Activated T-helper 17 cell treated with anti-CD3 and anti-CD28 coated beads, Interleukin-2, amount 50 U/mL, for 72 hours (primary cell): Measurements from ENCODE around the gene MLH1. TPM values are rescaled to one million over a fixed set of nuclear protein-coding genes. Genes with fewer than 3 reads are reported as not detected.
"Not testable (repeated sequence)": the region's sequence is repeated elsewhere in the genome, so short reads cannot be mapped to it uniquely, and the experiment has no call there.

ENCODE experiments used
- ATAC-seq: fragments of 150-1000 bp; cut with Tn5 transposase; replicated peaks from 2 replicates; pipeline ENCODE4 v1.10.0; 2021; ENCODE audit warnings: mild to moderate bottlenecking, moderate library complexity
- H3K27ac Mint-ChIP-seq: one replicate; pipeline ENCODE4 v1.8.0; 2022; ENCODE audit warnings: mixed read lengths
- H3K27me3 Mint-ChIP-seq: one replicate; pipeline ENCODE4 v1.8.0; 2022; ENCODE audit warnings: mixed read lengths
- H3K36me3 Mint-ChIP-seq: one replicate; pipeline ENCODE4 v1.8.0; 2022; ENCODE audit warnings: low read depth, mild to moderate bottlenecking, mixed read lengths
- H3K4me1 Mint-ChIP-seq: one replicate; pipeline ENCODE4 v1.8.0; 2022; ENCODE audit warnings: mixed read lengths
- H3K4me3 Mint-ChIP-seq: one replicate; pipeline ENCODE4 v1.8.0; 2022; ENCODE audit warnings: mild to moderate bottlenecking, mixed read lengths
- H3K9me3 Mint-ChIP-seq: one replicate; pipeline ENCODE4 v1.8.0; 2022; ENCODE audit warnings: mixed read lengths
- total RNA-seq, 2 donors: library from RNA; stranded (reverse); gene quantifications; one replicate each; pipeline ENCODE4 v1.2.3, GENCODE V29; 2022

MLH1 gene
- 10 to 100 TPM; 47.5 to 62.2 TPM for total RNA-seq

DNA sequence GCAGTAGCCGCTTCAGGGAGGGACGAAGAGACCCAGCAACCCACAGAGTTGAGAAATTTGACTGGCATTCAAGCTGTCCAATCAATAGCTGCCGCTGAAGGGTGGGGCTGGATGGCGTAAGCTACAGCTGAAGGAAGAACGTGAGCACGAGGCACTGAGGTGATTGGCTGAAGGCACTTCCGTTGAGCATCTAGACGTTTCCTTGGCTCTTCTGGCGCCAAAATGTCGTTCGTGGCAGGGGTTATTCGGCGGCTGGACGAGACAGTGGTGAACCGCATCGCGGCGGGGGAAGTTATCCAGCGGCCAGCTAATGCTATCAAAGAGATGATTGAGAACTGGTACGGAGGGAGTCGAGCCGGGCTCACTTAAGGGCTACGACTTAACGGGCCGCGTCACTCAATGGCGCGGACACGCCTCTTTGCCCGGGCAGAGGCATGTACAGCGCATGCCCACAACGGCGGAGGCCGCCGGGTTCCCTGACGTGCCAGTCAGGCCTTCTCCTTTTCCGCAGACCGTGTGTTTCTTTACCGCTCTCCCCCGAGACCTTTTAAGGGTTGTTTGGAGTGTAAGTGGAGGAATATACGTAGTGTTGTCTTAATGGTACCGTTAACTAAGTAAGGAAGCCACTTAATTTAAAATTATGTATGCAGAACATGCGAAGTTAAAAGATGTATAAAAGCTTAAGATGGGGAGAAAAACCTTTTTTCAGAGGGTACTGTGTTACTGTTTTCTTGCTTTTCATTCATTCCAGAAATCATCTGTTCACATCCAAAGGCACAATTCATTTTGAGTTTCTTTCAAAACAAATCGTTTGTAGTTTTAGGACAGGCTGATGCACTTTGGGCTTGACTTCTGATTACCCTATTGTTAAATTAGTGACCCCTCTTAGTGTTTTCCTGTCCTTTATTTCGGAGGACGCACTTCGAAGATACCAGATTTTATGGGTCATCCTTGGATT, at the start of gene MLH1:
Gene MLH1, plus strand, starts transcription at position 193 of the 958 bp plus-strand sequence. Its CDS starts 30 bp downstream, at position 223.
- H3K4me3 Mint-ChIP-seq = no peak within 1 kb of the TSS
- no peak within 1 kb of the TSS for H3K27ac Mint-ChIP-seq
- no peaks in the 10 kb centered on the region for H3K36me3 Mint-ChIP-seq
- no peaks in the 10 kb centered on the region for H3K27me3 Mint-ChIP-seq
- H3K9me3 Mint-ChIP-seq = no peaks in the 10 kb centered on the region
- H3K4me1 Mint-ChIP-seq = peaks cover 27% of the 10 kb centered on the region
- peak; percentile 90 for ATAC-seq

DNA sequence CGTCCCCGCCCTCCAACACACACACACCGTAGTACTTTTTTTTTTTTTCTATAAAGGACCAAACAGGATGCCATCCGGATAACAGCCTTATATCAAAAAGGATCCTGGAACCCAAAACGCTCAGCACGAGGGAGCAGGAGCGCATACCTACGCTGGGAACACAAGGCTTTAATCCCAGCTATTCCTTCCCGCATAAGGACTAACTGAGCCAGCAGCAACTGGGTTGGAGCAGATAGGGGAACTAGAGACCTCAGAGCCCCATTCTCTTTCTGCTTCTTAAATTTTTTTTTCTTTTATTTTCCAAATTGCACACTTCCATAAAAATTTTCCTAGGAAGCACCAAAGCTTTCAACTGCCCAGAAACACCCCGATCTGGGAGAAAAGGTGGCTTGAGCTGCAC, 49.7 kb upstream of the MLH1 start:
- no peak for ATAC-seq
- H3K27ac Mint-ChIP-seq = no peak overlapping the region
- peaks cover 4% of the 10 kb centered on the region for H3K9me3 Mint-ChIP-seq

DNA sequence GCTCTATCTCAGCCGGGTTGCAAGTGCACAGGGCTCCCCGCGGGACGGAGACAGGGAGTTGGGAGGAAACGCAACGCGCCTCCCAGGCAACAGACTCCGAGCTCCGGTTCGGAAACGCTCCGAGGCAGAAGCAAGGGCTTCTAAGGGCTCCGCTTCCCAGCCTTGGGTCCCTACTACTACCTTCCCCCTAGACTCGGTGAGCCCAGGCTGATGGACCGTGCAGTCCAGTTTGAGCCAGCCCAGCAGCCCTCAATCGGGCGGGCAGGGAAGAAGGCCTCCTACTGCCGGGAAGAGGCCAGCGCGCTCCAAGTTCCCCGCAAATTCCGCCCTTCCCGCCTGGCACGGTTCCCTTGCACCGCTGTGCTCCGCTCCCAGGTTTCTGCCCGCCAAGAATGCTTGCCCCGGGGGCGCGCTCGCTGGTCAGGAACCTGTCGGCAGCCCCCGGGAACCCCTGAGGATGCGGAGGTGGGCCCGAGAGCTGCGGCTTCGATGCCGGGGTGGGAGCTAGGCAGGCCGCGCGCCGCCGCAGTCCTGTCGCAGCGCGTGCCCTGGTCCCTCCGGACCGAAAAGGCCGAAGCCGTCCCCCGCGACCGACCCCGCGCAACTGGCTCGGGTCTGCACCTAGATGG, 49.2 kb upstream of the MLH1 start:
- Mint-ChIP-seq H3K27ac (no peak overlapping the region), H3K4me1 (no peaks in the 10 kb centered on the region), H3K4me3 (peak overlapping the region; percentile 75), H3K27me3 (no peaks in the 10 kb centered on the region), H3K9me3 (peaks cover 10% of the 10 kb centered on the region), H3K36me3 (no peaks in the 10 kb centered on the region)
- ATAC-seq = peak; percentile 64

More for the DNA sequence above, 49.7 kb upstream of the MLH1 start:
- peak overlapping the region; percentile 75 for H3K4me3 Mint-ChIP-seq
- no peaks in the 10 kb centered on the region for H3K36me3 Mint-ChIP-seq
- no peaks in the 10 kb centered on the region for H3K4me1 Mint-ChIP-seq
- H3K27me3 Mint-ChIP-seq = no peaks in the 10 kb centered on the region

DNA sequence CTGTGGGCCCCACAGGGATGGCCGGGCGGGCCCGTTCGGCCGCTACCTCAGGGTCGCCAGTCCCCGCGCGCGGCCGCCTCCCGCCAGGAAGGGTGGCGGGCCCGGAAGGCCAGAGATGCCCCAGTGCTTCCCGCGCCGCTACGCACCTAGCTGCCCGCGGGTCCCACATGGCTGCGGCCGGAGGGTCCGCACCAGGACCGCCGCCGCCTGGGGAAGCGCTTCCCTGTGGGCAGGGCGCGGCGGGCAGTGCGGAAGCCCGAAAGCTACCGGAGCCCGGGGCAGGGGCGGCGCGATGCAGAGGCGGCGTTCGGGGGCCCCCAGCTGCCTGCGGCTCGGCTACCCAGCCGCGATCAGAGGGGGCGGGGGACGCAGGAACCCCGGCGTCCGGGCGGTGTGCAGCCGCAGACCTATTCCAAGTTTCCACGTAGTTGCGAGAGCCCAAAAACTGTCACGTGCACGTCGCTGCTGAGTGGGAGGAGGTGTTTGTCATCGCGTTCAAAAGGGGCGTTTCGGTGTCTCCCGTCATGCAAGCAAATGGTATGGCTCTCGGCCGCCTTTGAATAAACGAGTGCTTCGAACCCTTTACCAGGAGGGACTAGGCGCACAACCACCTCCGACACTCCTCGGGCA, 48.6 kb upstream of the MLH1 start, which contains the start of gene TRANK1:
Gene TRANK1, minus strand, starts transcription at position 414 of the 630 bp plus-strand sequence. Its CDS starts 245 bp downstream, at position 169.
- peak; percentile 82 for ATAC-seq
- H3K27ac Mint-ChIP-seq = no peak within 1 kb of the TSS
- H3K4me3 Mint-ChIP-seq = peak within 1 kb of the TSS; percentile 75
- no peaks in the 10 kb centered on the region for H3K4me1 Mint-ChIP-seq
- H3K9me3 Mint-ChIP-seq = peaks cover 13% of the 10 kb centered on the region
- no peaks in the 10 kb centered on the region for H3K27me3 Mint-ChIP-seq
- no peaks in the 10 kb centered on the region for H3K36me3 Mint-ChIP-seq

DNA sequence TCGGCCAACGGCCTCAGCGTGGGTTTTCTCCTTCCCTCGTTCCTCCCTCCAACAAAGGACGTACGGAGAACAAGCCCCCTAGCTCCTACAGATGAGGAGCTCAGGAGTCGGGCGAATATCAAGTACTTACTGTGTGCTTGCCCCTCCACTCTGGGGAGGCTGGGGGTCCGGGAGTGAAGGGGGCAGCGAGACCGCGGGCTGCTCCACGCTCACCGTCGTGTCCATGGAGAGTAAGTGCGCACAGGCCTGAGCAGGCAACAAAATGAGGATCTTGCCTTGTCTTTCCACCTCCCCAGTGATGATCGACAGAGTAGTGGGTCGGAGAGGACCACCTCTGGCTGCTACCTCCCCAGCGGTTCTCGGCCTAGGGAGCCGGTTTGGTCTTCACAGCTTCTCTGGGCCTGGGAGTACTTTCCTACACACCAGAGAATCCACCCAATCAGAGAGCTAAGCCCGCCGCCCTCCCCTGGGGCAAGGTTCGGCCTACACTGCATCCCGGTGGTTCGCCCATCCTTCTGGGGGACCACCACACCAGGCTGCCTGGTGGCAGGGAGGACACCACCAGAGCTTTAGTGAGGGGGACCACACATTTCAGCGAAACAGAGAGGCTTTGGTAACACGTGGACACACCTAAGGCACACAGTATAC, 47.9 kb upstream of the MLH1 start:
- peak overlapping the region; percentile 70 for H3K4me3 Mint-ChIP-seq
- no peak overlapping the region for H3K27ac Mint-ChIP-seq
- no peaks in the 10 kb centered on the region for H3K4me1 Mint-ChIP-seq
- ATAC-seq = no peak
- no peaks in the 10 kb centered on the region for H3K36me3 Mint-ChIP-seq
- peaks cover 13% of the 10 kb centered on the region for H3K9me3 Mint-ChIP-seq
- no peaks in the 10 kb centered on the region for H3K27me3 Mint-ChIP-seq

DNA sequence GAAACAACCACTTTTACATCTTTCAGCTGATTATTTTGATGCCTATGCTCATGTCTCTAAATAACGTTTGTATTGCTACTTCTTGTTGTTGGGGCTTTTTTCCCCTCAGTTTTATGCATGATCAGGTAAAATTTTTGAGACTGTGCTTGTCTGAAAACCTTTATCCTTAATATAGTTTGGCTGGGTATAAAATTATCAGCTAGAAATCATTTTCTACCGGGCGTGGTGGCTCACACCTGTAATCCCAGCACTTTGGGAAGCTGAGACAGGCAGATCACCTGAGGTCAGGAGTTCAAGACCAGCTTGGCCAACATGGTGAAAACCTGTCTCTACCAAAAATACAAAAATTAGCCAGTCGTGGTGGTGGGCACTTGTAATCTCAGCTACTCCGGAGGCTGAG, 45.5 kb upstream of the MLH1 start:
- H3K4me3 Mint-ChIP-seq, H3K36me3 Mint-ChIP-seq, H3K27ac Mint-ChIP-seq, ATAC-seq, H3K27me3 Mint-ChIP-seq, H3K4me1 Mint-ChIP-seq: not testable (repeated sequence)
- H3K9me3 Mint-ChIP-seq = peaks cover 13% of the 10 kb centered on the region

DNA sequence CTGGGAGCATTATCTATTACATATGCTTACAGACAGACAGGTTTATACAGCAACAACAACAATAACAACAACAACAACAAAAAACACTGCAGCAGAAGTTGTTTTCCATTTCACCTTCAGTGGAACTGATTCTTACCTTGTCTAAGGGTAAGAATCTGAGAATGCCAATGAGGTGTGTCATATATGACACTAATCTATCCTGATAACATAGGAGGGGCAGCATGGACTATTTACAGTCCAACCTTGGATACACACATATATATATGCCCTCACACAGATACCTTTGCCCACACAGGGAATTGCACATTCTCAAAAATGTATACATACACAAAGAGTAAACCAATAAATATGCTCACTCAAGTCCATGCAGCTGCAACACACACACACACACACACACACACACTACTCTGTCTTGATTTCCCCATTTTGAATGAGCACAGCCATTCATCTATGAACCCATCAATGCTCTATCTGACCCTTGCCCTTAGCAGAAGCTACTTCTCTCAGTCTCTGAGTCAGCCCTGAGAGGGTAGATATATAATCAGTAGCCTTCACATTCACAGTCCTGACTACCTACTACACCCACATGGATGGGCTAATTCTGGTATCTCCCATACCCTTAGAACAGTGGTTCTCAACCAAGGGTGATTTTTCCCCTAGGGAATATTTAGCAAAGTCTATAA, 38.7 kb upstream of the MLH1 start:
- Mint-ChIP-seq H3K4me3 (no peak overlapping the region), H3K4me1 (peaks cover 9% of the 10 kb centered on the region), H3K27me3 (no peaks in the 10 kb centered on the region), H3K36me3 (no peaks in the 10 kb centered on the region), H3K27ac (no peak overlapping the region), H3K9me3 (no peaks in the 10 kb centered on the region)
- no peak for ATAC-seq

DNA sequence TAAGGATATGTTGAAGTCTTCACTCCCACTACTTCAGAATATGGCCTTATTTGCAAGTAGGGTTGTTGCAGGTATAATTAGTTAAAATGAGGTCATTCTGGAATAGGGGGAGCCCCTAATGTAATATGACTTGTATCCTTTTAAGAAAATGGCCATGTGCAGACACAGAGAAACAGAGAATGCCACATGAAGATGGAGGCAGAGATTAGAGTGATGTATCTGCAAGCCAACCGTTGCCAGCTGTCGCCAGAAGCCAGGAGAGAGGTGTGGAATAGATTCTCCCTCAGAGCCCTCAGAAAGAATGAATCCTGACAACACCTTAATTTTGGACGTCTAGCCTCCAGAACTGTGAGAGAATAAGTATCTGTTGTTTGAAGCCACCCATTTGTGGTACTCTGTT, 37.2 kb upstream of the MLH1 start:
- no peak overlapping the region for H3K4me3 Mint-ChIP-seq
- no peak overlapping the region for H3K27ac Mint-ChIP-seq
- H3K9me3 Mint-ChIP-seq = no peaks in the 10 kb centered on the region
- no peaks in the 10 kb centered on the region for H3K27me3 Mint-ChIP-seq
- H3K36me3 Mint-ChIP-seq = no peaks in the 10 kb centered on the region
- ATAC-seq = no peak
- H3K4me1 Mint-ChIP-seq = peaks cover 9% of the 10 kb centered on the region

DNA sequence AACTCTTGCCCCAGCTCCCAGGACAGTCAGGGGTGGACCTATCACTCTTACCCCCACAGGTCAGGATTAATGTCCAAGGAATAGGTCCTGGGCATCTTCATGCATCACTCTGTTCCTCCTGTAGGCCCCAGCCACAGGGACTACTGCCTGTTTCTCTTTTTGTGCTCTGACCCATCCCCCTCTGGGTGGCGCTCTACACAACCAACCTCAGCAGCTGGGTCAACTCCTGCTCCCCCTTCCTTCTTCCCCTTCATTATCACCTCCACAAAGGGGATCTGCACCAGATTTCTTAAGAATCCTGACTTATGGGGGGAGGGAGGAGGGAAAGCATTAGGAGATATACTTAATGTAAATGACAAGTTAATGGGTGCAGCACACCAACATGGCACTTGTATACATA, 36.3 kb upstream of the MLH1 start:
- Mint-ChIP-seq H3K36me3 (no peaks in the 10 kb centered on the region), H3K27me3 (no peaks in the 10 kb centered on the region), H3K27ac (no peak overlapping the region), H3K9me3 (no peaks in the 10 kb centered on the region), H3K4me1 (peaks cover 9% of the 10 kb centered on the region), H3K4me3 (no peak overlapping the region)
- no peak for ATAC-seq

DNA sequence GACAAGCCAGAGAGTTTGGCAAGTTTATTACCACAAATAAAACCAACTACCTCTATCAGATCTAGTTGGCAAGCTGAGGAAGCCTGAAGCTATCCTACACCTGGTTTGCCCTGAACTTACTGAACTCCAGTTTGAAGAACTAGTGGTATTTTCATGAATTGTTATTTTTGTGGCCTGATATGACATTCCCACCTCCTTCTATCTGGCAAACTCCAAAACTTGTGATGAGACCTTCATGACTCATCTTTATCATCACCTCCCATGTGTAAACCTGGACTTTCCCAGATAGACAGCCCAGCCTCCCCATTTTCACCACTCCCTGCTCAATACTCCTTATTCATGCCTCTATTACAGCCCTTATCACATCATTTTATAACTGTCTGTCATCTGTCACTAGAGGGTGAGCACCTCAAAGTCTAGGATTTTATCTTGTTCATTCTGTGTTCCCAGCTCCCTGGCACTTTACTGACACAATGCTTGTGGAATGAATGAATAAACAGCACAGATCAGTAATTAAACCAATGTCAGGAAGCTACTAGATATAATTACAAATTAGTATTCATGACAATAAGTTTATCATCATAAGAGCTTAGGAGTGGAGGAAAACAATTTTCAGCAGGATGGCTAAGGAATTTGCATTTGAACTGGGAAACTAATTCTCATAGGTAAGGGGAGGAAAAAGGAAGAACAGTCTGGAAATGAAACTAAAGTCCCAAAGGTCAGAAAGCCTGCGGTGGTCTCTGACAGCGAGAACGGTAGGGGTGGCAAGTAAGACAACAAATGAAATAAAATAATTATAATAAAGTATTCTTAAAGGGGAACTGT, 35.2 kb upstream of the MLH1 start:
- peak; percentile 79 for ATAC-seq
- peak overlapping the region; percentile 7 for H3K4me3 Mint-ChIP-seq

DNA sequence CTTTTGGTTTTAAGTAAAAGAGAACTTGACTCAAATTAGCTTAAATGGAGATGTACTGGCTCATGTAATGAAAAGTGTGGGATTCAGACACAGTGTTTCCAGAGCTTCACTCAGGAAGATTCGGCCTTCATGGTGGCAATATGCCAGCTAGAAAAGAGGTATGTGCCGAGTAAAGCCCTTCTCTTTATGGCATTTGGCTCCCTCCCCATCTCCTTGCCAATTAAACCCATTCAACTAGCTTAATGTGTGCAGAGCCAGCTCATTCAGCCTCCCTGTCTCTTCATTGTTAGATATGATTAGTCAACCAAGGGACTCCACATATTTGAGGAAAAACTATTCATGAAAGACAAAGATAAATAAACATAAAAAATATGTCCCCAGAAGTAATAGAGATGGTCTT, 33.5 kb upstream of the MLH1 start:
- Mint-ChIP-seq H3K9me3 (no peaks in the 10 kb centered on the region), H3K4me3 (no peak overlapping the region), H3K27ac (no peak overlapping the region), H3K36me3 (no peaks in the 10 kb centered on the region), H3K4me1 (peaks cover 9% of the 10 kb centered on the region), H3K27me3 (no peaks in the 10 kb centered on the region)
- no peak for ATAC-seq

More for the DNA sequence above, 35.2 kb upstream of the MLH1 start:
- H3K27me3 Mint-ChIP-seq = no peaks in the 10 kb centered on the region
- no peak overlapping the region for H3K27ac Mint-ChIP-seq
- H3K36me3 Mint-ChIP-seq = no peaks in the 10 kb centered on the region
- peaks cover 9% of the 10 kb centered on the region for H3K4me1 Mint-ChIP-seq
- no peaks in the 10 kb centered on the region for H3K9me3 Mint-ChIP-seq

DNA sequence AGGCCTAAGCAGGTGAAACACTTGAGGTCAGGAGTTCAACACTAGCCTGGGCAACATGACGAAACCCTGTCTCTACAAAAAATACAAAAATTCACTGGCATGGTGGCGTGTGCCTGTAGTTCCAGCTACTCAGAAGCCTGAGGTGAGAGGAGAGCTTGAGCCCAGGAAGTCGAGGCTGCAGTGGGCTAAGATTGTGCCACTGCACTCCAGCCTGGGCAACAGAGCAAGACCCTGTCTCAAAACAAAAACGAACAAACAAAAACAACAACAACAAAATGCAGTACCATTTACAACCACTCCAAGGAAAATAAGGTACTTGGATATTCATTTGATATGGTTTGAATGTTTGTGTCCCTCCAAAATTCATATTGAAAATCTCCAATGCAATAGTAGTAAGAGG, 32.8 kb upstream of the MLH1 start:
- H3K9me3 Mint-ChIP-seq = no peaks in the 10 kb centered on the region
- H3K4me3 Mint-ChIP-seq = no peak overlapping the region
- ATAC-seq = no peak
- no peaks in the 10 kb centered on the region for H3K36me3 Mint-ChIP-seq
- no peaks in the 10 kb centered on the region for H3K27me3 Mint-ChIP-seq
- no peak overlapping the region for H3K27ac Mint-ChIP-seq
- peaks cover 9% of the 10 kb centered on the region for H3K4me1 Mint-ChIP-seq

DNA sequence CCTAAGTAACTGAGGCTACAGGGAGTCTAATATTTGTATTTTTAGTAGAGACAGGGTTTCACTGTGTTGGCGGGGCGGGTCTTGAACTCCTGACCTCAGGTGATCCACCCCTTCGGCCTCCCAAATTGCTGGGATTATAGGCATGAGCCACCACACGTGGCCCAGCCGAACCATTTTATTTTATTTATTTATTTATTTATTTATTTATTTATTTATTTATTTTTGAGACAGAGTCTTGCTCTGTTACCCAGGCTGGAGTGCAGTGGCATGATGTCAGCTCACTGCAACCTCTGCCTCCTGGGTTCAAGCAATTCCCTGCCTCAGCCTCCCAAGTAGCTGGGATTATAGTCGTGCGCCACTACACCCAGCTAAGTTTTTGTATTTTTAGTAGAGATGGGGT, 30.3 kb upstream of the MLH1 start:
- H3K4me1 Mint-ChIP-seq, H3K27ac Mint-ChIP-seq, H3K27me3 Mint-ChIP-seq, H3K9me3 Mint-ChIP-seq, H3K36me3 Mint-ChIP-seq, H3K4me3 Mint-ChIP-seq, ATAC-seq: not testable (repeated sequence)
